GM20000 (cell line): ENCODE data around the gene DNAJB6.

Source experiments
- DNase-seq: peaks from one replicate; pipeline ENCODE4 v3.0.0; 2012; ENCODE audit warnings: low spot score
- CTCF ChIP-seq: IDR thresholded peaks from 2 replicates; pipeline ENCODE4 v1.5.1; 2012; ENCODE audit warnings: mild to moderate bottlenecking, control low read depth; ENCODE audit errors: extremely low read depth, missing control alignments

DNAJB6 gene

GRCh38 chr7:157409149-157409752, 72.4 kb downstream of the DNAJB6 start:
- DNase-seq, result no peak
- no peak for TF ChIP-seq CTCF

GRCh38 chr7:157409753-157410727, 73.2 kb downstream of the DNAJB6 start:
- DNase-seq, result peak; percentile 32
- TF ChIP-seq CTCF, result no peak

GRCh38 chr7:157410831-157411556, 74.2 kb downstream of the DNAJB6 start:
- peak; percentile 32 for DNase-seq
- no peak for TF ChIP-seq CTCF

GRCh38 chr7:157411580-157411979, 74.8 kb downstream of the DNAJB6 start:
- no peak for DNase-seq
- no peak for TF ChIP-seq CTCF

- no peak for TF ChIP-seq CTCF
- no peak for DNase-seq
These were observed 75.2 kb downstream of the DNAJB6 start for GRCh38 chr7:157412021-157412443.

- no peak for TF ChIP-seq CTCF
- no peak for DNase-seq
These were observed 75.8 kb downstream of the DNAJB6 start for GRCh38 chr7:157412491-157413180.
